ENCODE results near the gene GCN1. TPM values are rescaled to one million over a fixed set of nuclear protein-coding genes. Genes with fewer than 3 reads are reported as not detected.

The GCN1 gene
- total and polyA plus RNA-seq, 2 donors (not counting 3 experiments of a cell fraction or from before 2014, with no cell fraction given) = 30.1 to 101 TPM

GRCh38 chr12:120220838-120221575 is 26.5 kb upstream of the GCN1 start:
- intact Hi-C loops (cut with micrococcal nuclease) (no loop called here), dilution Hi-C loops (cut with MboI; ENCODE audit: extremely low pct_ligation_motif_present, low sequenced_read_pairs) (no loop called here)
- Histone ChIP-seq H3K79me2 (ENCODE audit: control insufficient read depth, insufficient read depth, low read length) (peaks cover 54% of the 10 kb centered on the region), H3K36me3 (ENCODE audit: control insufficient read depth in 2 of 2, extremely low read depth in 1 of 2, insufficient read depth in 2 of 2, low read length in 2 of 2) (peaks cover 20 to 68% of the 10 kb centered on the region in 2 experiments), H3K4me3 (replicated peaks in 1 of 3; ENCODE audit: insufficient read depth in 1 of 3, low read depth in 1 of 3, low read length in 3 of 3) (no peak overlapping the region), H3K9me3 (replicated peaks; ENCODE audit: control insufficient read depth, insufficient read depth, low read length) (no peaks in the 10 kb centered on the region), H3K9me1 (replicated peaks; ENCODE audit: control insufficient read depth, extremely low read depth, insufficient read depth, low read length) (no peaks in the 10 kb centered on the region), H4K20me1 (replicated peaks; ENCODE audit: control insufficient read depth, extremely low read depth, insufficient read depth, low read length) (no peaks in the 10 kb centered on the region), H3K4me1 (ENCODE audit: control insufficient read depth, extremely low read depth, insufficient read depth, low read length) (peaks cover 11% of the 10 kb centered on the region), H3K27me3 (ENCODE audit: control insufficient read depth in 2 of 2, insufficient read depth in 2 of 2, low read length in 2 of 2) (no peaks in the 10 kb centered on the region), H2AFZ (ENCODE audit: low read depth, low read length) (no peak overlapping the region), H3K4me2 (ENCODE audit: insufficient read depth, low read length) (no peak overlapping the region), H3K27ac (ENCODE audit: insufficient read depth, low read depth, low read length) (no peak overlapping the region), H3K9ac (replicated peaks; ENCODE audit: extremely low read depth, insufficient read depth, low read length) (no peak overlapping the region)
- CTCF ChIA-PET = interaction anchor here (1.3 to 2.4 kb wide), 4 partner anchors 9 to 44 kb away, joined by 3 to 10 read pairs (median 6); partner anchors contain the start of genes PXN and RPLP0
- BruUV-seq (replicated peaks) = no TSS peak
- POLR2A ChIA-PET = interaction anchor here (7.6 kb wide), 1 partner anchor 20 kb away, joined by 32 read pairs; the partner anchor contains the start of gene RPLP0
- DNase-seq (ENCODE audit: low read depth, low spot score) (no peak), FAIRE-seq (no peak)
- no peak for TF ChIP-seq JUN (IDR thresholded peaks at IDR 0.05; ENCODE audit: borderline replicate concordance, insufficient read depth, insufficient read length, low read depth)
- TF ChIP-seq CTCF (IDR thresholded peaks at IDR 0.05; ENCODE audit: extremely low read depth in 1 of 2, insufficient read depth in 1 of 2, low read depth in 1 of 2, low read length in 2 of 2) = no peak
- TF ChIP-seq GATA2 (IDR thresholded peaks at IDR 0.05; ENCODE audit: insufficient read depth, insufficient read length, low read depth, low read length) = no peak
- TF ChIP-seq MAX (IDR thresholded peaks at IDR 0.05; ENCODE audit: insufficient read depth, insufficient read length) = no peak
- no peak for TF ChIP-seq POLR2AphosphoS5 (IDR thresholded peaks at IDR 0.05; ENCODE audit: insufficient read depth, low read depth, low read length)
- no peak for TF ChIP-seq MYC (IDR thresholded peaks at IDR 0.05; ENCODE audit: low read depth, low read length)
- TF ChIP-seq FOS (IDR thresholded peaks at IDR 0.05; ENCODE audit: borderline replicate concordance, insufficient read depth, low read length) = no peak
- TF ChIP-seq POLR2A (IDR thresholded peaks at IDR 0.05; ENCODE audit: low read depth, low read length) = no peak
- TF ChIP-seq EZH2 (IDR thresholded peaks at IDR 0.05; ENCODE audit: borderline replicate concordance, low read depth, low read length, severe bottlenecking) = no peak

Data from endothelial cell of umbilical vein (primary cell).